Retinal pigment epithelial cell (primary cell): ENCODE measurements around the gene MARCHF4.

Experiments used
- DNase-seq: peaks from one replicate; pipeline ENCODE4 v3.0.0-alpha.2; 2010; ENCODE audit warnings: low read depth
- H3K4me3 ChIP-seq: 2 replicates; pipeline ENCODE4 v1.5.1; 2011; ENCODE audit warnings: mild to moderate bottlenecking, low read length, control low read depth, moderate library complexity
- TF ChIP-seq, protein P1 (sequence below): conservative IDR thresholded peaks from 2 replicates; pipeline ENCODE4 v1.5.1; 2011; ENCODE audit warnings: low read depth, low read length, control low read depth, inconsistent platforms

Gene MARCHF4

DNA sequence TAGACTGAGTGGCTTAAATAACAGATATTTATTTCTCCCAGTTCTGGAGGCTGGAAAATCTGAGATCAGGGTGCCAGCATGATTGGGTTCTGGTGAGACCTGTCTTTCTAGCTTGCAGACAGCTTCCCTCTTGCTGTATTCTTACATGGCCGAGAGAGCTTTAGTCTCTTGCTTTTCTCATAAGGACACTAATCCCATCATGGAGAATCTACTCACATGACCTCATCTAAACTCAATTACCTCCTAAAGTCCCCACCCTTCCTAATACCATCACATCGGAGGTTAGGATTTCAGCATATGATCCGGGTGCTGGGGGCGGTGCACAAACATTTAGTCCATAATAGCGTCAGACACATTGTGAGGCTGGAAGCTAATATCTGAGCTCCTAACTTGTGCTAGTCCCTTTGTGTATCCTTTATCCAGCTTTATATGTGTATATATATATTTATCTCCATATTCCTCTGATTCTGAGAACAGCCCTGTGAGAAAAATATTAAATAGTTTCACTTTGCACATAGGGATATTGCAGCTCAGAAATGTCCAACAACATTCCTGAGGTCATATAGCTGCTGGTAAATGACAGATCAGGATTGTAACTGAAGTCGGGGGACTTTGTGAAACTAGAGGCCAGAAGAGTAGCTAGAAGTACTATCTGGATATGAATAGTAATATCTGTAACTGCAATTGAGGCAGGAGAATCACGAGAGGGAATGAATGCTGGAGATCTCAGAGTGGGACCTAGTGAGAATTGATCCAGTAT lies 28.9 kb downstream of the MARCHF4 start:
- DNase-seq: peak; percentile 36
- TF ChIP-seq, protein P1, sequence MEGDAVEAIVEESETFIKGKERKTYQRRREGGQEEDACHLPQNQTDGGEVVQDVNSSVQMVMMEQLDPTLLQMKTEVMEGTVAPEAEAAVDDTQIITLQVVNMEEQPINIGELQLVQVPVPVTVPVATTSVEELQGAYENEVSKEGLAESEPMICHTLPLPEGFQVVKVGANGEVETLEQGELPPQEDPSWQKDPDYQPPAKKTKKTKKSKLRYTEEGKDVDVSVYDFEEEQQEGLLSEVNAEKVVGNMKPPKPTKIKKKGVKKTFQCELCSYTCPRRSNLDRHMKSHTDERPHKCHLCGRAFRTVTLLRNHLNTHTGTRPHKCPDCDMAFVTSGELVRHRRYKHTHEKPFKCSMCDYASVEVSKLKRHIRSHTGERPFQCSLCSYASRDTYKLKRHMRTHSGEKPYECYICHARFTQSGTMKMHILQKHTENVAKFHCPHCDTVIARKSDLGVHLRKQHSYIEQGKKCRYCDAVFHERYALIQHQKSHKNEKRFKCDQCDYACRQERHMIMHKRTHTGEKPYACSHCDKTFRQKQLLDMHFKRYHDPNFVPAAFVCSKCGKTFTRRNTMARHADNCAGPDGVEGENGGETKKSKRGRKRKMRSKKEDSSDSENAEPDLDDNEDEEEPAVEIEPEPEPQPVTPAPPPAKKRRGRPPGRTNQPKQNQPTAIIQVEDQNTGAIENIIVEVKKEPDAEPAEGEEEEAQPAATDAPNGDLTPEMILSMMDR: no peak
- H3K4me3 ChIP-seq: peak overlapping the region; percentile 24

DNA sequence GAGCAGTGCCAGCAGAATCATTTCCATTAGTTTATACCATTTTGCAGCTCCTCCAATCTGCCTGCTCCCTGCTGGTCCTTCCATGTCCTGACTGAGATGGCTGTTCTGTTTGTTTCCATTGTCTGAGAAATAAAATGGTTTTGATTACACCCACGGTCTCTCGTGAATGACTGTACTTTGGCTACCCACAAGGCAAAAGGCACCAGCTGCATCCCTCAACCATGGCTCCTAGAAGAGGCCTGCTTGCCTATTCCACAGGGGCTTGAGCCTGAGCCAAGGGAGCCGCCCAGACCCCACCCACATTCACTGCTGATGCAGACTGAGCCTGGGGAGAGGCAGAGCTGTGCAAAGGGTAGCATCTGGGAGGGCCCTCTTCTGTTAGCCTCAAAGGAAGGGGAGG lies 31.2 kb downstream of the MARCHF4 start:
- no peak overlapping the region for H3K4me3 ChIP-seq
- DNase-seq: no peak
- TF ChIP-seq, protein P1: no peak

DNA sequence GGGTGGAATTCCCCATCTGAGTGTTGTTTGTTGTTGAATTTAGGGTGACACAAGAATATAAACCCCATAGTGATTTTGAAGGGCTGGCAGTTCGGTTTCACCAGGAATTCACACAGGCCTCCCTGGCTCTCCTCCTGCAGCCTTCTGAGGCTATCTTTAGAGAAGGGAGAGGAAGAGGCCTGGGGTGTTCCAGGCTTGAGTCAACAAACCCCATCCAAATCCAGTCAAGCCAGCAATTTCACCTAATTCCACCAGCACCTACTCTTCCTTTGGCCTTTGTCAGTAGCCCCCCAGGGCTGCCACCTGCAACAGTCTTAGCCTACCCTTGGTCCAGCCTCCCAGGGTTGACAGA lies 32.0 kb downstream of the MARCHF4 start:
- no peak for DNase-seq
- no peak overlapping the region for H3K4me3 ChIP-seq
- TF ChIP-seq, protein P1: no peak

DNA sequence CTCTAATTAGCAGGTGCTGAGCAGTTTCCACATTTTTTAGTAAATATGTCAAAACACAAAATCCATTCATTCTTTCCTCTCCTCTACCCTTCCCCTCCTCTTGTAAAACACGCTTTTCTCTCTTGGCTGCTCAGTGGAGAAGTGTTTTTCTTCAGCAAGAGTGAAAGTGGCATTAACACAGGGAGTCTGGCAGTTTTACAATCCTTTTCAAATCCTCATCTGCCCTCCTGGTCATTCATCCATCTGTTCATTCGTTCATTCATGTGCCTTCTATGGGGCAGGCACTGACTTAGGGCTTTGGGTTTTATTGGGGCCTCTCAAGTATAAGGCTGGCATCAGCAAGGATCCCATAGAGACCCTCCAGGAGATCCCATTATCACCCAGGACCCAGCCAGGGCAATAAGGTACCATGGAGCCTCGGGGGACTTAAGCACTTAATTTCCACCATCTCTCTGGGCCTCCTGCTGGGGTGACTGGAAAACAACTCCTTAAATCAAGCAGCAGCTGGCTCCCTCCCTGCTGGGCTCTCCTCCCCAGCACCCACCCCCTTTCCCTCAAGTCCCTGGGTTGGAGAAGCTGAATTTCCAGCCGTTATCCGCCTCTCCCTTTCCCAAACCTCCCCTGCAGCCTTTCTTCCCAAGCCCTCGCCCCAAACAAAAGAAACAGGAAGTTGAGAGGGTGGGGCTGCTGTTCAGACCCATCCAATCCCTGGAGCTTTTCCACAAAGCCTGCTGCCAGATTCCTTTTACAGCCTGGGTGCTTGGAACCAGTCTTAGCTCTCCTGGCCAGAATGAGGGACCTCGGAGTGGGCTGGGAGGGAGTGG lies 32.6 kb downstream of the MARCHF4 start:
- no peak overlapping the region for H3K4me3 ChIP-seq
- TF ChIP-seq, protein P1: peak; percentile 33
- DNase-seq: no peak

DNA sequence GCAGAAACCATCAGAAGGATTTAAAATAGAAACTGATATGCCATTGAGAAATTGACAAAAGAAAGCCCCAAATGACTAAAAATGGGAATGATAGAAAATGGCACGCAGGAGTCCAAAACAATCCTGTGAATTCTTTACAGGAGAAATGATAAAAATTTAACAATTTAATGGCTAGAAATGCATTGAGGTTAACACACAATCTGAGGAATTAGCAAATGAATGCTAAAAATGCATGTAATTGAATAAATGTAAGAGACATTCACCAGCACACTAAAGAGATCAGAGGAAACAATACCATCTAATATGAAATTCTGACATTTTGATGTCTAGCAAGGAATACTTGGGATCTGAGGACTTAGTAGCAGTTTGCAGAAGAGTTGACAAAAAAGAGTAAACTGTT lies 37.0 kb downstream of the MARCHF4 start:
- no peak overlapping the region for H3K4me3 ChIP-seq
- no peak for DNase-seq

DNA sequence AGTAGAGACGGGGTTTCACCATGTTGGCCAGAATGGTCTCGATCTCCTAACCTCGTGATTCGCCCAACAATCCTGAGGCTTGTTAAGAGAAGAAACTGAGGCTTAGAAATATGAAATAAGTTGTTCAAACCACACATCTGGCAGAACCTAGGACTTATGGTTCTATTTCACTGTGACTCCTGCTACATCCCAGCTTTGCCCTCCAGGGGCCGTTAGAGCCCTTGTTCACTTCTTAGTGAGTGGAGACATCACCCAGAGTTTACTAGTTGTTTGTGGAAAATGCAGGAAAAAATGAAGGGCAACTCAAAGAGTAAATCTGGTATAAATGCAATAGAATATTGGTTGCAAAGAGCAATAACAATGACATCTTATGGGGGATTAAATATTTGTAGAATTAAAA lies 43.9 kb downstream of the MARCHF4 start:
- no peak overlapping the region for H3K4me3 ChIP-seq
- no peak for DNase-seq
- TF ChIP-seq, protein P1: peak; percentile 52

More for the DNA sequence above, 37.0 kb downstream of the MARCHF4 start:
- TF ChIP-seq, protein P1: no peak

DNA sequence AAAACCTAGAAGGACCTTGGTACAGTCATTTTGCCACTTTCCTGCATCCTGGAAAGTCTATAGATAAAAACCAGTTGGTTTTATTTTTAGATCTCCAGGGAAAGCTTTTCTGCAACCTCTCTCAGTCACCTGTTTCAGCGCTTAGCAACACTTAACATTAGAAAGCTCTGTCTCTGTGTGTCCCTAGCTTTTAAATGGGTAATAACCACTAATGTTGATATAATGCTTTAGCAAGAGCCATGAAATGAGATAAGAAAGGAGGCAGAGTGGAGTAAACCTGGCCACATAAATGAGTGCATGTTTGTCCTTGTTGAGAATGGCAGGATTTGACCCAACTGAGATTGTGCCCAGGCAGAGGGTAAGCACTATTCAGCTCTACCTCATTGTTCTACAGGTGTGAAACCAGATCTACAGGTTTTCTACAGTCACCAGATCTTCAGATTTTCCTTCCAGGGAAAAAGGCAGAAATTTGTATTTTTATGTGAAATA lies 44.8 kb downstream of the MARCHF4 start:
- DNase-seq: no peak
- TF ChIP-seq, protein P1: no peak
- no peak overlapping the region for H3K4me3 ChIP-seq
